GM18507 (cell line): Measurements from ENCODE around the gene HDAC4.

Source experiments
- DNase-seq: peaks from one replicate; pipeline ENCODE4 v3.0.0; 2011; ENCODE audit warnings: low read depth; ENCODE audit not compliant: insufficient read length; ENCODE audit errors: extremely low spot score
- FAIRE-seq: peaks from 2 replicates; lab custom pipeline; 2011; peaks lifted over from hg19 to GRCh38; lab: Jason Lieb, UNC

Gene HDAC4

DNA sequence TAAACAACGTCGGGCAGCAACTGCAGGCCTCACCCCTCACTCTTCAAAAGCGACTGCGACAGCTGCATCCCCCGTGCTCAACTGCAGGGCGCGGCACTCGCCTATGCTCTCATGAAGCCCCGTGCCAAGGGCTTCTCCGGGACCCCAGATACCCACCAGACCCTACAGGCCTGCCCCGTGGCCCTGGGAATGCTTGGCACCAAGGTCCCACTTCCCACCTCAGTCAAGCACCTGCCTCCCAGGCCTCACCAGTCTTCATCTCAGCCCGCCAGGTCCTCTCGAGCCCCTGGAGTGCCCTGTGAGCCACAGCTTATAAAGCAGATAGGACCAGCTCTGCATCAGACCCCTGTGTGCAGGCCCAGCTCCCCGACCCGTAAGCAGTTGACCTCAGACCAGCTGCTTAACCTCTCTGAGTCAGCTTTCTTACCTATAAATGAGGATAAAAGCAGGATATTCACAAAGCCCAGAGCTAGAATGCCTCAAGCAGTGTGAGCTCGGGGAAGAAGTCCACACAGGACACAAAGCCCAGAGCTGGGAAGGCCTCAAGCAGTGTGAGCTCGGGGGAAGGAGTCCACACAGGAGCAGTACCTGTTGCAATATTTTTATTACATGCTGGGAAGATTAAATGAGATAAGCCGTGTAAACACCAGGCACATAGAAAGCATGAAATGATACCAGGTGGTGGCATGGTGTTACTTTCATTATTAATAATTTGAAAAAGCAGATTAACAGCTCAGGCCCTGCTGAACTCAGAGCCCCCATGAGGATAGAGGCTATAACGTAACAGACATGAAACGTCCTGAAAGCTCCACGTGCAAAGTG is 96.9 kb downstream of the HDAC4 start:
- no peak for DNase-seq
- peak; percentile 75 for FAIRE-seq

DNA sequence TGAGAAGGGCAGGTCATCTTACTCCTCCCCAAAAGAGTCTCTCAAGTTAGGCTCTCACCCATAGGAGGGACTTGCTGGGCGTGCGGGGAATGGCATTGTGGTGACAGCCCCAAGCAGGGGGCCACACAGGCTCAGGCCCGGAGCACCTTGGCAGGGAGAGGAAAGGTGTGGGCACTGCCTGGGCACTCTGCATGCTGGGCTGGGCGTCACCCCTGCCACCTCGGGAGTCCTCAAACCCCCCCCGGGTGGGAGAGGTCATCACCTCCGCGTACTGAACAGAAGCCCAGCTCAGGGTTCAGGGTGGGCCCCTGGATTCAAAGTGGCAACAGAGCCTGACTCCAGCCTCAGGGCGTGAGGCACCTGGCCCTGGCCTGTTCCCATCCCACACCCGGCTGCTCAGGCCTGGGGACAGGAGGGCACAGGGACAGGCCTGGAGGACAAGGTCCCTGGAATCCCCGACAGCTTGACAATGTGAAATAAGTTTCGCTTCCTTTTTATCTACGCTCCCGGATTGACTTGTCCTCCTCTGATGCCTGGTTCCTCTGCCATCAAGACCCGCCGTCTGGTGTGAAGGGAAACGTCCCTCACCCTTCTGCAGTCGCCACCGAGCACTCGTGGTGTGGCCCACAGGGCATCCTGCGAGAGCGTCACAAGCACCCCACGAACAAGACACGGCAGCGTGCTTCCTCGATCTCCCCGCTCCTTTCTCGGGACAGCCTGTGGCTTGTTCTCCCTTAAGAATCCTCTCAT is 97.8 kb downstream of the HDAC4 start:
- FAIRE-seq, result peak; percentile 62
- DNase-seq, result no peak

DNA sequence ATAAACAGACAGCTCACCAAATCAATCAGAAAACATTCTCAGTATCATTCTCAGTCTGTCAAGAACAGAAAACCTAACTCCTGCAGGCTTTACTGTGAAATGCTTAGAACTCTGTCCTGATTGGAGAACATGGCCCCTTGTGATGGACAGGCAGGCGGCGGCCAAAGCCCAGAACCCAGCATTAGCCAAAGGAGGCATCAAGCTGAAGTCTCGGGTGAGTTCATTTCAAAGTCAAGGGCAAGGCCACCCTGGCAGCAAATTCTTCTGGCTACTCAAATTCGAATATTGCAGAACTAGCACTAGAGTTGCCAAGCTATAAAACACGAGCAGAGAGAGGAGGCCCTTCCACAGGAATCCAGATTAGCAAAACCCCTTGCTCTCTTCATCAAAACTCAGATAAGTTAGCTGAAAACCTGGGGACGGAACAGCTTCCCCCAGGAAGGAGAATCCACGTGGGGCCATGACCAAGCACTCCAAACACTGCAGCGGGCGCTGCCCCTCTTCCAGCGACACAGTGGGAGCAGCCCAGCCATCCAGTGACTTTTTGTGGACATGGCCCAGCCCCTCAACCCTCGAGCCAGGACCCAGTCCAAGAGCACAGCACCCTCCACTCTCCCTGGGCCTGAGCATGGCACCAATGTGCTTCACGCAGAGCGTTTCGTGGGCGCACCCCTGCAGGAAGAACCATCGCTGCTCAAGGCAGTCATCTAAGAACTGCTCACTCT is 98.6 kb downstream of the HDAC4 start:
- FAIRE-seq, result no peak
- DNase-seq, result no peak

DNA sequence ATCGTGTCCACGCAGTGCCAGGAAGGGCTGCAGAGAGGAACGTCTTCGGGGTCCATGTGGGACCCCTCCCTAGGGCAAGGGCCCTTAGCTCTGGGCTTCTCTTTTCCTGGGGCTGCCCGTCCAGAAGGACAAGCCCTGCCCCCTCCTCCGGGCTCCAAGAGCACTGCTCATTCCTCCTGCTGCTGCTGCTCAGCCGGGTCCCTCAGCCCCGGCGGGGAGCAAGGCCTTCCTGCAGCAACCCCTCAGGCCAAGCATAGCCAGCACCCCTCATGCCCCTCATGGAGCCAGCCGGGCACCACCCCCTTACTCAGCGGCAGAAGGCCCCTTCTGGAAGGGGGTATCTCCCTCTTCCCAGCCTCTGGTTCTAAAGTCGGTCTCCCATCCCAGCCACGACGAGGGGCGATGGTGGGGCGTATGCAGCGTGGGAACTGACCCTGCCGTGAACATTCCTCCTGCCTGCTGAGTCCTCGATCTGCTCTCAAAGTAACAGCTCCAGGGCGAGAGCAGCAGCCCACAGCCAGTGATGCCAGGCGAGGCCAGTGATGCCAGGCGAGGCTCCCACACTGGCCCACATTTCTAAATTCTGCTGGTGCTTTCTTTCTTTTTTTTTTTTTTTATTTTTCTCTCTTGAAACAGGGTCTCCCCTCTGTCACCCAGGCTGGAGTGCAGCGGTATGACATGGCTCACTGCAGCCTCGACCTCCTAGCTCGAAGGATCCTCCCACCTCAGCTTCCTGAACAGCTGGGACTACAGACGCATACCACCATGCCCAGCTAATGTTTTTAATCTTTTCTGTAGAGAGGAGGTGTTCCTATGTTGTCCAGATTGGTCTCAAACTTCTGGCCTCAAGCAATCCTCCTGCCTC is 99.7 kb downstream of the HDAC4 start:
- FAIRE-seq (no peak), DNase-seq (no peak)

DNA sequence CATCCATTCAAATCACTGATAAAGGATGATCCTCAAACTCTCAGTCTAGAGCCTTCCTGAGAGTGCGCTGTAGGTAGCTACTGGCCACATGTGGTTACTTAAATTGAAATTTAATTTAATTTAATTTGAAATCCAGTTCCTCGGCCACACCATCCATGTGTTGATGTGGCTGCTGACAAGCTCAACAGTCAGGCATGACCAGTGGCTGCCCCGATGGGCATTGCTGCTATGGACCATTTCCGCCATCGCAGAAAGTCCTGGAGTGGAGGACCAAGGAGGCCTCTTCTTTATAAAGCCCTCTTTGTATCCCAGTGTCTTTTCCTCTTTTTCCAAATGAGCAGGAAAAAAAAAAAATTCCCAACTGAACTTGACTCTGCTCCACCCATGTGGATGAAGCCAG is 100.6 kb downstream of the HDAC4 start:
- DNase-seq (no peak), FAIRE-seq (no peak)

DNA sequence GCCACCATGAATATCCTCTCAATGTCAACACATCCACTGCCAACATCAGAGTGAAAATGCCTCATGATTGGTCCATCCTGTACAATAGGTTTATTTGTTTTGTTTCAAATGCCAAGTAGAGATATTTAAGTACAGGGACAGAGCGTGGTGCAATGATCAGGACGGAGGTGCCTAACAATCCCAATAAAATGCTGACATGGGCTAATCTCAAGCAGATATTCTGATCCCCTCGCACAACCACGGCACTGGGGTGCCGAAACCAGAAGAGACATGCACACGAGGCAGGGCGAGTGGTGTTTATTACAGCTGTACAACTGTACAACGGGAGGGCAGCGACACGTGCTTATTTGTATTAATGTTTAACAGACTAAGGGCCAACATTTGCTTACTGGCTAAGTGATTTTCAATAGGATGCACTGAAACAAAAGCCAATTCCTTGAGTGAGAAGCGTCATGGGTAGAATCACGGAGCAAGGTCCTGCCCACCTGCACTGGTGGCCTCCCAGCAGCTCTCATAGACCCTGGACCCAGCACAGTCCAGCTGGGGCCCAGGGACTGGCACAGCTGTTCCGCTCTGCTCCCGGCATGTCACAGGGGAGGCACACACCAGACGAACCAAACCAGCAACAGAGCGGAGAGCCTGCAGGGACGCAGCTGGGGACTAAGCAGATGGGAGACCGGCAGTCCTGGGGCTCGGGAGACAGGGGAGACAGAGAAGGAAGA is 101.4 kb downstream of the HDAC4 start:
- FAIRE-seq (no peak), DNase-seq (no peak)

DNA sequence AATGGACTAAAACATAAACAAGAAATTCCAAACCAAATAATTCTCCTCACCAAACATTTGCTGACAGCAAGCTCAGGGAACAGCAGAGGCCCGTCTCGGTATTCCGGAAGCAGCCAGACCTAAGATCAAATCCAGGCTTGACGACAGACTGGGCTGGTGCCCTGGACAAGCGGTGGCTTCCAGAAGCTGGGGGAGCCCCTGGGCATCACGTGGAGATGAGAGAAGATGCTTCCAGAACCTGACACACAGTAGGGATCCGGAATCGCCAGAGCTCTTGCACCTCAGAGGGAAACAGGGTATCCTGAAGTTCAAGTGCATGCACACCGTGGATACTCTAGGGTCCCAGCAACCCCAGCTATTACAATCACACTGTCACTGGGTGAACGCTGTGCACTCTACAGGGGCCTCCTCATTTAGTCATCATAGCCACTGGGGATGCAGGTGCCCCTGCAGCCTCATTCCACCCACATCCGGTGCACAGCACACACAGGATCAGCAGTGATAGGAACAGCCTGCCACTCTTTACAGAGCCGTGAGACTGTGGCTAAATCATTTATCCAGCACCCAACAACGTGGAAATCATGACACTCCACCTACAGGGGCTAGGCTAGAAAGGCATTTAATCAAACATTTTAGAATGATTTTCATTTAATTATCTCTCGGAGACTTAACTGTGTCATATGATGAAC is 102.6 kb downstream of the HDAC4 start:
- no peak for FAIRE-seq
- no peak for DNase-seq

DNA sequence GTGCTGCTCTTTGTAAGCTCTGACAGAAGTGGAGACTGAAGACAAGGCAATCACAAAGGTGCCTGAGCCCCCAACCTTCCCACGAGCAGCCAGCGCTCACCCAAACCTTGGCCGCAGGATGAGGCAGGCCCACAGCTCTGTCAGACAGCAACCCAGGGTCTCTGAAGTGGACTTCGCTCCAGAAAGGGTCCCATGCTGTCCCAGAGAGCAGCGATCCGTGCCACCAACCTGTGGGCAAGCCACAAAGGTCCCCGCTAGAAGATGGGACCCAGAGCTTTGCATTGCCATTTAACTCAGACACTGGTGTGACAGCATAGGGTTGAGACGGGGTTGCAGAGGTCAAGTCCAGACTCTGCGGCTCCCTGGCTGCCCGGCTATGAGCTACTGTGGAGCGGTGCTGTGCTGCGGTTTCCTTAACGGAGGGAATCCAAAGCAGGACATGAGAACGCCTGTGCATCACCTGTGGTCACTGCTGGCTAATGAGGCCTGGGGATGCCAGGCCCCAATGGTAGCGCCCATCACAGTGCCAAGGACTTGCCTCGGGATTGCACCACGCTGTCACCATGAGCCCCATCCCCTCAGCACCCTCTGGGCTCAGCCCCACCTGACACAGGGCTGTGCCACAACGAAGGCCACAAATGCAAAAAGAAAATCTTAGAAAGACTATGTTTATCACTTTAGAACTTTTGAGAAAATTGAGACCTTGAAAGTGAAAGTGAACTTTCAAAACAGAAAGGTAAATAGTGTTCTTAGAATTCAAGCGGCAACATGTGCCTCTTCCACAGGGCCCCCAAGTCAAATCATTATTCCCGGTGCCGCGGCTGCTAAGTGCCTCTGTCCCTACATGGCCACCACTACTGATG is 103.4 kb downstream of the HDAC4 start:
- DNase-seq (no peak), FAIRE-seq (no peak)

DNA sequence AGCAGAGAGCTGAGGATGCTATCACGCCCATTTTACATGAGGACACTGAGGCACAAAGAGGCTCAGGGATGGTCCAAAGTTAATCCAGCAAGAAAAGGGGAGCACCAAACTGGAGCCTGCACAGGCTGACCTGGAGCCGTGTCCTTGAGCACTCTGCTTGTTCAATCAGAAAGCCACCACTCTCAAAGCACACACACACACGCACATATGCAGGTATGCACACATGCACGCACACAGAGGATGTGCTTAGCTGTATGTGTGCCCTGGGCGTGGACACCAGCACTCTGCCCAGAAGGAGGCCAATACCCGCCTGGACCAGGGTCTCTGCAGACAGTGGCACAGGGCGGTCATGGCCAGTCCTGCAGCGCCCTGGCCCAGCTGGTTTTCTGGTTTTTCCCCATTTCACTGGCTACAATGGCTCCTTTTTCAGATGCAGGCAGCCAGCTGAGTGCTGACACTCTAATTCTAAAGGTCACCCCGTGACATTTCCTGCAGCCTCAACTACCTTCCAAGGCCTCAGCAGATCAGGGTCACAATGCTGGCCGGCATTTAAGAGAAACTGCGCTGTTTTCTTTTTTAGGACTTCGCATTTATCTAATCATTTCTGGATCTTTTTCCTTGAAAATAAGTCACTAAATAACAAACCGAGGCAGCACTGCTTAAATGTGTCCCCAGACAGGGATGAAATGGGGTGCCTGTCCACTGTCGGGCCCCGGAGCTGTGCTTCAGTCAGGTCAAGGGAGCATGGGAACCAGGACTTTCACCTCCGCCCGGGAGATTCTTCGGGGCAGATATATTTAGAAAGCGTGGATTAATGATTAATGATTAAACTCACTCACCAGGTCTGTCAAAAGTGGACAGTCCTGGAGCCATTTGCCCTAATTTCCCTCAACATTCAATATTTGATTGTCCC is 104.5 kb downstream of the HDAC4 start:
- DNase-seq (no peak), FAIRE-seq (no peak)

DNA sequence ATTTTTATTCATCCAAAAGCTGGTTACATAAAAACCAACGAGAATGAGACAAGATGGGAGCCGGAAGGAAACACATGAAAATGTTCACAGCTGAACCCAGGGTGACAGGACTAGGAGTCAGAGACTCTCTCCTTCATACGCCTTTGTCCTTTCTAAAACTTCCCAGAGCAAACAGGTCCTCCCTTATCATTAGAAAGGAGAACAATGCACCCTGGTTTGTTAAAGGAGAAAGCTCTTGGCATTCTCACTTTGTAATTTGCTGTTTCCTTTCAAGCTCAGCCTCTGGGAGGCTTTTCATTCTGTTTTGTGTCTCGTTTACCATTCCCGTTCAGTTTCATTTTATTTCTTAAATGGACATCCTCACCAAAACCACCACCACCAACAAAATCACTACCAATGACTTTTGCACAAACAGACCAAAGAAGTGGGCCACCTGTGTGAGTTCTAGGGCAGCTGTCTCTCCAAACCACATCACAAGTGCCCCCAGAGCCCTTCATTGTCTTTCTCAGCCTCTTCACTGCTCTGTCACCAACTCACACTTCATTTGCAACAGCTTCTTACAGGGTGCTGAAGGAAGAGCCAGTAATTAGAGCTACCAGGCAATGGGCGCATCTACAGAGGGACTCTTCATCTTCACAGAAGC is 105.3 kb downstream of the HDAC4 start:
- no peak for FAIRE-seq
- no peak for DNase-seq

DNA sequence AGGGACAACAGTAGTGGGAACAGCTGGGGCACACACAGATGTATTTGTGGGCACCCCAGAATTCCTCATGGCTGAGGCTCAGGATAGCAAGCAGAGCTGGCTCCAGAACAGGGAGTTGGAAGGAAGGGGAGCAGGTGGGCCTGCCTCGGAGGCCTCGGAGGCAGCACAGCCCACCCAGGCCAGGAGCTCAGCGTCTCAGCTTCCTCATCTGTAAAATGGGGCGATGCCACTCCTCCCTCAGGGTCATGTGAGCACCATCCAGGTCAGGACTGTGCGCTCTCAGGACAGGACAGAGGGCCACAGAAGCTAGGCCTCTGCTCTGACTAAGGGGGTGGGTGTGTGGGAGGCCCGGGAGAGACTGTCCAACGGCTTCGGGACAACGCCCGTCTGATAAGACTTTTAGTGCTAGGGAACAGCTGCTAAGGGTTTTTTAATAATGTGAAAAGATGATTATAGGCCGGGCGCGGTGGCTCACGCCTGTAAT is 106.2 kb downstream of the HDAC4 start:
- FAIRE-seq (no peak), DNase-seq (no peak)

DNA sequence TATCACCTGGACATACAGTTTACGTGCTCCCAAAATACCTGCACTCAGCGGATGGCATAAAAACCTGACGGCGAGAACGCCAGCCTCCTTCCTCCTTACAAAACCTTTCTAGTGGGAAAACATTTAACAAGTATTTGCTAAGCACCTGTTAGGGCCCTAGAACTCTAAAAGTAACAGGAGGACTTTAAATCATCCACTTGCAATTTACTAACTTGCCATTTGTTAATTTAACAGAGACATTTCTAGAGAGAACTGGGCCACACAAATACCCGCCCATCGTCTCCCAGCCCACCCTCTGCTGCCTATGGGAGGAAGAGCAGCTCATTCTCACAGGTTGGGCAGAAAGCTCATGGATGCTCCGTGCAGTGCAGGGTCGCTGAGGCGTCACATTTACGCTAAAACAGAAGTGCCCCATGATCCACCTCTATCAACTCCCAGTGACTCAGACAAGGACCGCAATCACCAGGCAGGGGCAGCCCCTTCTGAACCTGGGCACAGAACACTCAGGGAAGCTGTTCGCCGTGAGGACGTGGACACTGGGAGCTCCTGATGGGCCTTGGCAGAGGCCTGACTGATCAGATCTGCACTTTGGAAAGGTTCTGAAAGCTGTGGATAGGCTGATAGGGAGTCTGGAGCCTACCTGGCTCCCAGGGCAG is 106.9 kb downstream of the HDAC4 start:
- no peak for DNase-seq
- FAIRE-seq, result peak; percentile 31

DNA sequence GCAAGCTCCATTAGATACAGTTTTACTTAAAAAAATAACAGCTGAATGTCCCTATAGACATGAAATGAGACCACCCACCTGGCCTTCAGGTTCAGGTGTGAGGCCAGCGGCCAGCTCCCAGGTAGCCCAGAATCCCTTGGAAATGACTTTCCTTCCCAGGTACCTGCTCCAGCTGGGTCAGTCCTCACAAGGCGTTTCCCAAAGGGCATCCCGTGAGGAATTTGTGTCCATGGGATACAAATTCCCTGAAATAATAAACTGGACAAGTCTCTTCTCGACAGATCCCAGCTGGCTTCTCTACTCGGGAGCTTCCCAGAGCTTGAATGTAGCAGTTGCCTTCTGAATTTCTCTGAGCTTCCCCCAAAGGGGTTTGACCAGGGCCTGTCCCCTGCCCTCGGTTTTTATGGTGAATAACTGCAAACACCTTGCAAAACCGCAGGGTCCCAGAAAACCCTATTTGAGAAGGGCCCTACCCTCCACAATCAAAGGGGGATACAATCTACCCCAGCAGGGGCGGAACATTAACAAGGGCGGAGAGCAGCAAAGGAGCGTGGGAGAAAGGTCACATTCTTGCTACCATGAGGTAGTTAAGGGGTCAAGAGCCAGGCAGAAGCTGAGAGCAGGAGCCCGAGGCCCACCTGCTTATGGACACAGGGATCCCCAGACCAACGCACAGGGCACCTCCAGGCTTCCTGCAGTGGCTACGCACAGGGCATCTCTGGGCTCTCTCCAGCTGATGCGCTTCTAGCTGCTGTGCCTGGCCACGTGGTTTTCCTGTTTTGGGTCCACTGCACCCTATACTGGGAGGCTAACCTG is 107.7 kb downstream of the HDAC4 start:
- no peak for FAIRE-seq

DNA sequence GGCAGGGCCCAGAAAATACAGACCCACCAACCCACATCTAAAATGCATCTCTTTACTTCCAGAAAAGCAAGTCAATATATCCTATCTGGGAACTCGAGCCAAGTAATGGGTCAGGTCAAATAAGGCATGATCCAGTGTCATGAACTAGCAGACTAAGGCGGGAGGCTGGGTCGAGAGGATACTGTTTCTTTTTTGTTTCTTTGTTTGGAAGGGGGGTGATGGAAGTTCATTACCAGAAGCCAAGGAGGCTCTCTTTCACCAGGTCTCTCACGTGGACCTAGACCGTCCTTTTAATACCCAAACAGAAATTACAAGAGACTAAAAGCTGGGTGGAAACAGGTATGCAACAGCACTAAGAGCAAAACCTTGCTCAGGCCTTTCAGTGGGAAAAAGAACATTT is 108.3 kb downstream of the HDAC4 start:
- FAIRE-seq, result no peak

More for the DNA sequence above, 107.7 kb downstream of the HDAC4 start:
- no peak for DNase-seq

More for the DNA sequence above, 108.3 kb downstream of the HDAC4 start:
- no peak for DNase-seq
